Calu3 (cell line): ENCODE results near the gene SDCCAG8. TPM values are rescaled to one million over a fixed set of nuclear protein-coding genes. Genes with fewer than 3 reads are reported as not detected.

Experiments
- BruUV-seq: library from RNA; stranded (reverse); fragments of 400-500 nt; replicated peaks from 2 replicates; lab custom pipeline; 2021; lab: Mats Ljungman, UMichigan
- CTCF ChIA-PET: fragments of 300-600 bp; sonication (Branson Sonifier 250); formaldehyde crosslinking; loops from one replicate; lab custom pipeline; 2022; ENCODE audit warnings: antibody characterized with exemption; lab: Charles Lee
- DNase-seq: peaks from one replicate; pipeline ENCODE4 v3.0.0; 2022
- H3K27ac Mint-ChIP-seq: one replicate; pipeline ENCODE4 v1.8.0; 2022; ENCODE audit warnings: mixed read lengths; ENCODE audit not compliant: unreplicated experiment
- H3K27me3 Mint-ChIP-seq: one replicate; pipeline ENCODE4 v1.8.0; 2022; ENCODE audit warnings: mixed read lengths; ENCODE audit not compliant: unreplicated experiment
- H3K36me3 Mint-ChIP-seq: one replicate; pipeline ENCODE4 v1.8.0; 2022; ENCODE audit warnings: mild to moderate bottlenecking, moderate library complexity, mixed read lengths; ENCODE audit not compliant: insufficient read depth, unreplicated experiment
- H3K4me1 Mint-ChIP-seq: one replicate; pipeline ENCODE4 v1.8.0; 2022; ENCODE audit warnings: mild to moderate bottlenecking, low read depth, mixed read lengths; ENCODE audit not compliant: unreplicated experiment
- H3K4me3 Mint-ChIP-seq: one replicate; pipeline ENCODE4 v1.8.0; 2022; ENCODE audit warnings: mild to moderate bottlenecking, low read depth, moderate library complexity, mixed read lengths; ENCODE audit not compliant: unreplicated experiment
- H3K9me3 Mint-ChIP-seq: one replicate; pipeline ENCODE4 v1.8.0; 2022; ENCODE audit warnings: low read depth, mixed read lengths; ENCODE audit not compliant: unreplicated experiment
- CTCF ChIP-seq: fragments of 200-600 bp; IDR thresholded peaks from one replicate; pipeline ENCODE4 v1.8.0; 2022; ENCODE audit warnings: antibody characterized with exemption; ENCODE audit not compliant: unreplicated experiment
- intact Hi-C: fragments of 100-400 bp; cut with micrococcal nuclease; formaldehyde crosslinking; loops from one replicate; pipeline ENCODE4 v1.10.0; 2022; ENCODE audit not compliant: unreplicated experiment
- total RNA-seq: library from RNA; stranded (reverse); gene quantifications from 2 replicates; pipeline ENCODE4 v1.2.3, GENCODE V29; 2022

Gene SDCCAG8
- total RNA-seq, 1 experiment from 2014 or later = 67.3 TPM

- no peak for TF ChIP-seq CTCF
- no TSS peak for BruUV-seq
- no peaks in the 10 kb centered on the region for H3K27me3 Mint-ChIP-seq
- peaks cover 4% of the 10 kb centered on the region for H3K9me3 Mint-ChIP-seq
- no peak overlapping the region for H3K27ac Mint-ChIP-seq
- no peak for DNase-seq
- CTCF ChIA-PET = no interaction called here
- intact Hi-C loops = no loop called here
- peaks cover 9% of the 10 kb centered on the region for H3K36me3 Mint-ChIP-seq
- peaks cover 5% of the 10 kb centered on the region for H3K4me1 Mint-ChIP-seq
- H3K4me3 Mint-ChIP-seq = no peak overlapping the region
Observed at GRCh38 chr1:243483952-243484351, 228.1 kb downstream of the SDCCAG8 start.

GRCh38 chr1:243487036-243487648, 231.3 kb downstream of the SDCCAG8 start:
- DNase-seq = no peak
- H3K27me3 Mint-ChIP-seq = no peaks in the 10 kb centered on the region
- CTCF ChIA-PET = no interaction called here
- no peak overlapping the region for H3K27ac Mint-ChIP-seq
- H3K4me1 Mint-ChIP-seq = peaks cover 4% of the 10 kb centered on the region
- TF ChIP-seq CTCF = no peak
- BruUV-seq = no TSS peak
- intact Hi-C loops = no loop called here
- H3K9me3 Mint-ChIP-seq = no peaks in the 10 kb centered on the region
- H3K36me3 Mint-ChIP-seq = peaks cover 22% of the 10 kb centered on the region
- no peak overlapping the region for H3K4me3 Mint-ChIP-seq

GRCh38 chr1:243487649-243488227, 231.9 kb downstream of the SDCCAG8 start:
- no peak overlapping the region for H3K27ac Mint-ChIP-seq
- H3K4me3 Mint-ChIP-seq = no peak overlapping the region
- no peaks in the 10 kb centered on the region for H3K27me3 Mint-ChIP-seq
- BruUV-seq = no TSS peak
- H3K36me3 Mint-ChIP-seq = peaks cover 22% of the 10 kb centered on the region
- H3K9me3 Mint-ChIP-seq = no peaks in the 10 kb centered on the region
- H3K4me1 Mint-ChIP-seq = no peaks in the 10 kb centered on the region
- intact Hi-C loops = no loop called here
- CTCF ChIA-PET = no interaction called here
- TF ChIP-seq CTCF = no peak
- no peak for DNase-seq

- H3K27me3 Mint-ChIP-seq = no peaks in the 10 kb centered on the region
- CTCF ChIA-PET = no interaction called here
- H3K36me3 Mint-ChIP-seq = peaks cover 22% of the 10 kb centered on the region
- H3K4me3 Mint-ChIP-seq = no peak overlapping the region
- no TSS peak for BruUV-seq
- no peak for DNase-seq
- H3K9me3 Mint-ChIP-seq = no peaks in the 10 kb centered on the region
- no peak overlapping the region for H3K27ac Mint-ChIP-seq
- H3K4me1 Mint-ChIP-seq = no peaks in the 10 kb centered on the region
- intact Hi-C loops = no loop called here
- TF ChIP-seq CTCF = no peak
Observed at GRCh38 chr1:243488459-243489157, 232.8 kb downstream of the SDCCAG8 start.
